ENCODE measurements around the gene LYPD6B.

The LYPD6B gene

GRCh38 chr2:149050188-149050587, 11.7 kb downstream of the LYPD6B start:
- no peaks in the 10 kb centered on the region for H3K27me3 ChIP-seq (ENCODE audit: low read length)
- H3K9me2 ChIP-seq (replicated peaks; ENCODE audit: insufficient read depth, low read length) = no peaks in the 10 kb centered on the region
- no peaks in the 10 kb centered on the region for H3F3A ChIP-seq (ENCODE audit: insufficient read depth)
- H3K4me3 ChIP-seq (ENCODE audit: insufficient read depth, low read length, poor library complexity, severe bottlenecking) = no peak overlapping the region
- H3K4me2 ChIP-seq (ENCODE audit: low read depth, low read length, poor library complexity, severe bottlenecking) = no peak overlapping the region
- peaks cover 19% of the 10 kb centered on the region for H3K36me3 ChIP-seq (ENCODE audit: low read length)
- H3K27ac ChIP-seq (ENCODE audit: low read depth, low read length) = no peak overlapping the region
- peaks cover 85% of the 10 kb centered on the region for H3K79me2 ChIP-seq (ENCODE audit: insufficient read depth, low read length)
- H2AFZ ChIP-seq (ENCODE audit: low read depth, low read length, severe bottlenecking) = no peak overlapping the region
- no peak overlapping the region for H3K9ac ChIP-seq (ENCODE audit: low read length)
- TF ChIP-seq, protein P1, sequence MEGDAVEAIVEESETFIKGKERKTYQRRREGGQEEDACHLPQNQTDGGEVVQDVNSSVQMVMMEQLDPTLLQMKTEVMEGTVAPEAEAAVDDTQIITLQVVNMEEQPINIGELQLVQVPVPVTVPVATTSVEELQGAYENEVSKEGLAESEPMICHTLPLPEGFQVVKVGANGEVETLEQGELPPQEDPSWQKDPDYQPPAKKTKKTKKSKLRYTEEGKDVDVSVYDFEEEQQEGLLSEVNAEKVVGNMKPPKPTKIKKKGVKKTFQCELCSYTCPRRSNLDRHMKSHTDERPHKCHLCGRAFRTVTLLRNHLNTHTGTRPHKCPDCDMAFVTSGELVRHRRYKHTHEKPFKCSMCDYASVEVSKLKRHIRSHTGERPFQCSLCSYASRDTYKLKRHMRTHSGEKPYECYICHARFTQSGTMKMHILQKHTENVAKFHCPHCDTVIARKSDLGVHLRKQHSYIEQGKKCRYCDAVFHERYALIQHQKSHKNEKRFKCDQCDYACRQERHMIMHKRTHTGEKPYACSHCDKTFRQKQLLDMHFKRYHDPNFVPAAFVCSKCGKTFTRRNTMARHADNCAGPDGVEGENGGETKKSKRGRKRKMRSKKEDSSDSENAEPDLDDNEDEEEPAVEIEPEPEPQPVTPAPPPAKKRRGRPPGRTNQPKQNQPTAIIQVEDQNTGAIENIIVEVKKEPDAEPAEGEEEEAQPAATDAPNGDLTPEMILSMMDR (IDR thresholded peaks at IDR 0.05; ENCODE audit: insufficient read depth, low read length, poor library complexity, severe bottlenecking) = no peak
- no peak for TF ChIP-seq EZH2phosphoT487 (conservative IDR thresholded peaks at IDR 0.05; ENCODE audit: low read length)
- peaks cover 9% of the 10 kb centered on the region; the same call in 1 of the 2 replicates for H3K9me3 ChIP-seq (ENCODE audit: insufficient read depth, low read length)
- no peaks in the 10 kb centered on the region for H4K20me1 ChIP-seq (ENCODE audit: low read depth, low read length)

DNA sequence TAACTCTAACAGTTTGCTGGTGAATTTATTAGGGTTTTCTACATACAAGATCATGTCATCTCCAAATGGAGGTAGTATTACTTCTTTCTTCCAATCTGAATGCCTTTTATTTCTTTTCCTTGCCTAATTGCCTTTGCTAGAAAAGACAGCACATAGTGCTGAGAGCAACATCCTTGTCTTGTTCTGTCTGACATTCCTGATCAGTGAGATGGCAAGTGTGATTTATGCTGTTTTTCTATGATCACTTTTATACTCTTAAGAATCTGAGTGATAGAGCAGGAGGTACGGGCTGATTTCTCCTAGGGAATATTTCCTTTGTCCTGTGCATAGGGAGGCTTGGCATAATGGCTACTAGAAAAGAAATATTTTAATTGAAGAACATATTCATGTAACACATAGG, 17.3 kb downstream of the LYPD6B start:
- H3K27me3 ChIP-seq (ENCODE audit: low read length) = no peaks in the 10 kb centered on the region
- H3K9me2 ChIP-seq (replicated peaks; ENCODE audit: insufficient read depth, low read length) = no peaks in the 10 kb centered on the region
- no peak overlapping the region for H3K27ac ChIP-seq (ENCODE audit: low read depth, low read length)
- no peak overlapping the region for H3K4me2 ChIP-seq (ENCODE audit: low read depth, low read length, poor library complexity, severe bottlenecking)
- no peak overlapping the region for H3K9ac ChIP-seq (ENCODE audit: low read length)
- no peak overlapping the region for H3K4me3 ChIP-seq (ENCODE audit: insufficient read depth, low read length, poor library complexity, severe bottlenecking)
- no peaks in the 10 kb centered on the region for H3K9me3 ChIP-seq (ENCODE audit: insufficient read depth, low read length)
- H3K36me3 ChIP-seq (ENCODE audit: low read length) = no peaks in the 10 kb centered on the region
- no peaks in the 10 kb centered on the region for H3F3A ChIP-seq (ENCODE audit: insufficient read depth)
- H3K79me2 ChIP-seq (ENCODE audit: insufficient read depth, low read length) = peaks cover 78% of the 10 kb centered on the region
- TF ChIP-seq, protein P1 (IDR thresholded peaks at IDR 0.05; ENCODE audit: insufficient read depth, low read length, poor library complexity, severe bottlenecking) = no peak
- TF ChIP-seq EZH2phosphoT487 (conservative IDR thresholded peaks at IDR 0.05; ENCODE audit: low read length) = no peak
- no peaks in the 10 kb centered on the region for H4K20me1 ChIP-seq (ENCODE audit: low read depth, low read length)
- H2AFZ ChIP-seq (ENCODE audit: low read depth, low read length, severe bottlenecking) = no peak overlapping the region

DNA sequence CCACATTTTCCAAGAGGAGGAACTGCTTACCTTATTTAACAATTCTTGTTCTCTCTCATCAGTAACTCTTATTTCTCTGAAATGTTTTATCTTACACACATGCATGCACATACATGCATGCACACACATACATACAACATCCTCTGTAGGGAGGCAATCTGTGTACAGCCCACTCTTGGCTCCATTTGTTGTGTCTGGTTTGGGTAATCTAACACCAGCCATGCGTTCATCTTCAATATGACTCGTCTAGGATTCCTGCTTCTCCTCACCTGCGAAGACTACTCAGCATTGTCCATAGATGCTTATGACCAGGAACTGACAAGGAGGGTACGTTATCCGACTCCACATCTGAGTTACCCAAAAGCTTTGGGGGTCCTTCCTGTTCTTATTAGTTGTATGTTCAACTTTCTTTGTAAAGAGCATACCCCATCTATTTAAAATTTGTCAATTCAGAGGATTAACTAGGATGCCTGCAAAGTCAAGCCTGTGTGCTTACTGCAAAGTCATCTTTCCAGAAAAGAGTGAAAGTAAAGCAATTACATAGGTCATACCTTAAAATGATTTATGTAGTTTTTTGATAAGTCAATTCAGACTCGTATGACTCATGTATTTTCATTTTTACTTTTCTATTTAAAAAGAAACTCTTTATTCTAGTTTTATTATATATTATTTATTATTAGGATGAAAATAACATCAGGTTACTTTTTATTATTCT, 18.2 kb downstream of the LYPD6B start:
- Histone ChIP-seq H3K79me2 (ENCODE audit: insufficient read depth, low read length) (peaks cover 83% of the 10 kb centered on the region), H3K4me2 (ENCODE audit: low read depth, low read length, poor library complexity, severe bottlenecking) (no peak overlapping the region), H3K9ac (ENCODE audit: low read length) (no peak overlapping the region), H3K27me3 (ENCODE audit: low read length) (no peaks in the 10 kb centered on the region), H2AFZ (ENCODE audit: low read depth, low read length, severe bottlenecking) (no peak overlapping the region), H3F3A (ENCODE audit: insufficient read depth) (no peaks in the 10 kb centered on the region), H3K4me3 (ENCODE audit: insufficient read depth, low read length, poor library complexity, severe bottlenecking) (no peak overlapping the region), H3K36me3 (ENCODE audit: low read length) (no peaks in the 10 kb centered on the region), H3K9me2 (replicated peaks; ENCODE audit: insufficient read depth, low read length) (no peaks in the 10 kb centered on the region), H3K27ac (ENCODE audit: low read depth, low read length) (no peak overlapping the region), H3K9me3 (ENCODE audit: insufficient read depth, low read length) (no peaks in the 10 kb centered on the region), H4K20me1 (ENCODE audit: low read depth, low read length) (no peaks in the 10 kb centered on the region)
- TF ChIP-seq EZH2phosphoT487 (conservative IDR thresholded peaks at IDR 0.05; ENCODE audit: low read length) = no peak
- TF ChIP-seq, protein P1 (IDR thresholded peaks at IDR 0.05; ENCODE audit: insufficient read depth, low read length, poor library complexity, severe bottlenecking) = no peak
